PC-9 (cell line): ENCODE measurements around the gene VPS33A. TPM values are rescaled to one million over a fixed set of nuclear protein-coding genes. Genes with fewer than 3 reads are reported as not detected.

Source experiments
- BruUV-seq: library from RNA; stranded (reverse); fragments of 400-500 nt; replicated peaks from 2 replicates; lab custom pipeline; 2021; lab: Mats Ljungman, UMichigan
- CTCF ChIA-PET: fragments of 300-600 bp; sonication (Branson Sonifier 250); formaldehyde crosslinking; loops from one replicate; lab custom pipeline; 2022; ENCODE audit warnings: antibody characterized with exemption; lab: Charles Lee
- POLR2A ChIA-PET: fragments of 300-600 bp; sonication (Branson Sonifier 250); formaldehyde crosslinking; loops from one replicate; lab custom pipeline; 2022; ENCODE audit warnings: antibody characterized with exemption; ENCODE audit not compliant: unreplicated experiment; lab: Charles Lee
- DNase-seq, 2 experiments: peaks; one replicate each; pipeline versions ENCODE4 v3.0.0 to v3.0.0-alpha.2; 2015 to 2022; ENCODE audit warnings: mixed read lengths in 1 of 2
- H2AFZ ChIP-seq: fragments of 200-600 bp; sonication (generic); 2 replicates; pipeline ENCODE4 v1.8.1; 2017; ENCODE audit warnings: antibody characterized with exemption
- H3F3A ChIP-seq: fragments of 200-600 bp; sonication (generic); 2 replicates; pipeline ENCODE4 v1.8.1; 2017; ENCODE audit warnings: antibody characterized with exemption, mild to moderate bottlenecking, low read depth; ENCODE audit not compliant: insufficient read depth
- H3K27ac ChIP-seq: fragments of 200-600 bp; sonication (generic); 2 replicates; pipeline ENCODE4 v1.6.1; 2016; ENCODE audit warnings: mixed run types
- H3K27me3 ChIP-seq: fragments of 200-600 bp; sonication (generic); 2 replicates; pipeline ENCODE4 v1.6.1; 2016; ENCODE audit warnings: low read depth, mixed run types; ENCODE audit not compliant: insufficient read depth
- H3K36me3 ChIP-seq: fragments of 200-600 bp; sonication (generic); 2 replicates; pipeline ENCODE4 v1.6.1; 2016; ENCODE audit warnings: low read depth, mixed run types
- H3K4me1 ChIP-seq: fragments of 200-600 bp; sonication (generic); replicated peaks from 2 replicates; pipeline ENCODE4 v1.6.1; 2016; ENCODE audit warnings: mixed run types; ENCODE audit not compliant: insufficient read depth
- H3K4me2 ChIP-seq: fragments of 200-600 bp; sonication (generic); 2 replicates; pipeline ENCODE4 v1.6.1; 2017; ENCODE audit warnings: mixed run types
- H3K4me3 ChIP-seq: fragments of 200-600 bp; sonication (generic); 2 replicates; pipeline ENCODE4 v1.6.1; 2016; ENCODE audit warnings: mixed run types
- H3K79me2 ChIP-seq: fragments of 200-600 bp; sonication (generic); 2 replicates; pipeline ENCODE4 v1.6.1; 2017; ENCODE audit warnings: low read depth, mixed run types
- H3K9me2 ChIP-seq: fragments of 200-600 bp; sonication (generic); 2 replicates; pipeline ENCODE4 v1.8.1; 2017; ENCODE audit warnings: mild to moderate bottlenecking; ENCODE audit not compliant: insufficient read depth
- H3K9me3 ChIP-seq: fragments of 200-600 bp; sonication (generic); 2 replicates; pipeline ENCODE4 v1.8.1; 2016; ENCODE audit warnings: low read depth; ENCODE audit not compliant: insufficient read depth
- H4K20me1 ChIP-seq: fragments of 200-600 bp; sonication (generic); 2 replicates; pipeline ENCODE4 v1.8.1; 2017; ENCODE audit not compliant: insufficient read depth
- CTCF ChIP-seq: fragments of 200-600 bp; sonication (generic); conservative IDR thresholded peaks from 2 replicates; pipeline ENCODE4 v1.6.1; 2017; ENCODE audit warnings: mixed run types, antibody characterized with exemption, mild to moderate bottlenecking, moderate library complexity
- EZH2 ChIP-seq: fragments of 200-600 bp; sonication (generic); IDR thresholded peaks from 2 replicates; pipeline ENCODE4 v1.8.0; 2017; ENCODE audit warnings: antibody characterized with exemption, low read depth
- intact Hi-C: fragments of 100-400 bp; cut with micrococcal nuclease; formaldehyde crosslinking; loops from one replicate; pipeline ENCODE4 v1.10.0; 2022; ENCODE audit not compliant: unreplicated experiment
- total RNA-seq: library from RNA; stranded (reverse); gene quantifications from 2 replicates; pipeline ENCODE4 v1.2.3, GENCODE V29; 2021

VPS33A gene
- total RNA-seq, 1 experiment from 2014 or later: 18.1 TPM

DNA sequence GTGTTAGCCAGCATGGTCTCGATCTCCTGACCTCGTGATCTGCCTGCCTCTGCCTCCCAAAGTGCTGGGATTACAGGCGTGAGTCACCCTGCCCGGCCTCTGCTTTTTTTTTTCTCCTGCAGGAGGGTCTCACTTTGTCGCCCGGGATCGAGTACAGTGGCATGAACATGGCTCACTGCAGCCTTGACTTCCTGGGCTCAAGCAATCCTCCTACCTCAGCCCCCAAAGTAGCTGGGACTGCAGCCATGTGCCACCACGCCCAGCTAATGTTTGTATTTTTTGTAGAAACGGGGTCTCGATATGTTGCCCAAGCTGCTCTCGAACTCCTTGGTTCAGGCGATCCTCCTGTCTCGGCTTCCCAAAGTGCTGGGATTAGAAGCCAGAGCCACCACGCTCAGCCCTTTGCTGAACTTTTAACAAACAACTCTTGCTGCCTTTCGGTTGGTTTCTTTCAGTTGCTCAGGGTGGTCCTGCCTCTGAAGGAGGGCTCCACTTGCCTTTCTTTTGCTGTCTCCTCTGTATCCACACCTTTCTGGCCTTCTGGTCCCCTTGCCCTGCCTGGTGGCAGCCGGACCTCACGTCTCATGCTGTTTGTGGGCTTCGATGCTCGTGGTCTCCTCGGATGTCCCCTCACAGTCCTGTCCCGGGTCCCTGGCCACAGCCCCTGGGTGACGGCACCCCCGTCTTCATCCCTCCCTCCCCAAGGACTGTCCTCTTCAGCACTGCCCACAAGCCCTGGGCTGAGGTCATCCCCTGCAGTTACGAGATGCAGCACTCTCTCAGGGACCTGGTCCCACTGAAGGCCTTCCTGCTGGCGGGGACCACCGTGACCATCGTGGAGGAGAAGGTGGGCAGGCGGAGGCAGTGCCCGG, 66.6 kb downstream of the VPS33A start:
- BruUV-seq: no TSS peak
- no peak for TF ChIP-seq CTCF
- Histone ChIP-seq H2AFZ (no peak overlapping the region), H3K9me3 (peaks cover 4% of the 10 kb centered on the region; the same call in 1 of the 2 replicates), H3F3A (peaks cover 3% of the 10 kb centered on the region; the same call in 1 of the 2 replicates), H3K4me3 (no peak overlapping the region), H3K4me2 (no peak overlapping the region), H3K27me3 (no peaks in the 10 kb centered on the region), H3K27ac (no peak overlapping the region), H4K20me1 (no peaks in the 10 kb centered on the region), H3K4me1 (peaks cover 12% of the 10 kb centered on the region), H3K36me3 (no peaks in the 10 kb centered on the region), H3K79me2 (no peaks in the 10 kb centered on the region), H3K9me2 (no peaks in the 10 kb centered on the region)
- intact Hi-C loops: loop anchor here (2.0 kb wide), 1 partner anchor 69 kb away; no protein-coding TSS in a partner anchor
- no peak for DNase-seq
- ChIA-PET POLR2A (interaction anchor here (0.6 kb wide), 1 partner anchor 73 kb away, joined by 3 read pairs; no protein-coding TSS in a partner anchor), CTCF (no interaction called here)

GRCh38 chr12:122197612-122197966, 68.7 kb downstream of the VPS33A start:
- intact Hi-C loops: no loop called here
- H3K4me3 ChIP-seq: no peak overlapping the region
- ChIA-PET CTCF (no interaction called here), POLR2A (no interaction called here)
- no peaks in the 10 kb centered on the region for H3F3A ChIP-seq
- peaks cover 5% of the 10 kb centered on the region; the same call in 1 of the 2 replicates for H3K9me3 ChIP-seq
- peak overlapping the region; percentile 51; the same call in 1 of the 2 replicates for H3K4me2 ChIP-seq
- DNase-seq: no peak
- no TSS peak for BruUV-seq
- H4K20me1 ChIP-seq: no peaks in the 10 kb centered on the region
- no peaks in the 10 kb centered on the region for H3K79me2 ChIP-seq
- no peak overlapping the region for H3K27ac ChIP-seq
- H3K36me3 ChIP-seq: no peaks in the 10 kb centered on the region
- peaks cover 6% of the 10 kb centered on the region for H3K4me1 ChIP-seq
- no peak overlapping the region for H2AFZ ChIP-seq
- TF ChIP-seq CTCF (no peak), EZH2 (no peak)
- no peaks in the 10 kb centered on the region for H3K27me3 ChIP-seq
- H3K9me2 ChIP-seq: no peaks in the 10 kb centered on the region

- Histone ChIP-seq H3K9me3 (peaks cover 5% of the 10 kb centered on the region; the same call in 1 of the 2 replicates), H4K20me1 (no peaks in the 10 kb centered on the region), H3K9me2 (no peaks in the 10 kb centered on the region), H3K4me1 (peaks cover 6% of the 10 kb centered on the region), H3K79me2 (no peaks in the 10 kb centered on the region), H3K4me2 (no peak overlapping the region), H3F3A (no peaks in the 10 kb centered on the region), H3K4me3 (no peak overlapping the region), H3K27ac (no peak overlapping the region), H3K27me3 (no peaks in the 10 kb centered on the region), H3K36me3 (no peaks in the 10 kb centered on the region), H2AFZ (no peak overlapping the region)
- intact Hi-C loops: no loop called here
- ChIA-PET POLR2A (no interaction called here), CTCF (no interaction called here)
- BruUV-seq: no TSS peak
- TF ChIP-seq EZH2: no peak
- no peak for TF ChIP-seq CTCF
- no peak for DNase-seq
Observed at GRCh38 chr12:122195405-122195804, 70.9 kb downstream of the VPS33A start.
